H1 (cell line): ENCODE data around the gene SMLR1. TPM values are rescaled to one million over a fixed set of nuclear protein-coding genes. Genes with fewer than 3 reads are reported as not detected.

ENCODE experiments used
- CTCF ChIA-PET: fragments of 300-600 bp; sonication (Branson Sonifier 250); formaldehyde crosslinking; loops from one replicate; lab custom pipeline; 2021; ENCODE audit not compliant: partially characterized antibody; lab: Charles Lee
- POLR2A ChIA-PET: fragments of 300-600 bp; sonication (Branson Sonifier 250); formaldehyde crosslinking; loops from one replicate; lab custom pipeline; 2021; ENCODE audit warnings: inconsistent platforms; ENCODE audit not compliant: partially characterized antibody; lab: Charles Lee
- DNase-seq, 2 experiments: peaks; one replicate each; pipeline versions ENCODE4 v3.0.0 to v3.0.0-alpha.2; 2010 to 2022; ENCODE audit warnings: low spot score in 2 of 2, low read depth in 1 of 2, mixed read lengths in 1 of 2
- FAIRE-seq: peaks from 2 replicates; lab custom pipeline; 2011; peaks lifted over from hg19 to GRCh38; lab: Jason Lieb, UNC
- H2AFZ ChIP-seq: 2 replicates; pipeline ENCODE4 v1.8.1; 2012; ENCODE audit warnings: low read length, inconsistent platforms
- H2AK5ac ChIP-seq: 2 replicates; pipeline ENCODE4 v1.6.1; 2013; ENCODE audit warnings: low read depth, low read length
- H2BK120ac ChIP-seq: replicated peaks from 2 replicates; pipeline ENCODE3; 2013; ENCODE audit warnings: low read depth, low read length, inconsistent platforms
- H2BK12ac ChIP-seq: 2 replicates; pipeline ENCODE4 v1.6.1; 2013; ENCODE audit warnings: low read depth, low read length
- H2BK15ac ChIP-seq: 2 replicates; pipeline ENCODE4 v1.6.1; 2013; ENCODE audit warnings: low read length
- H2BK20ac ChIP-seq: 2 replicates; pipeline ENCODE4 v1.6.1; 2013; ENCODE audit warnings: low read length
- H2BK5ac ChIP-seq: 2 replicates; pipeline ENCODE4 v1.6.1; 2013; ENCODE audit warnings: low read depth, low read length
- H3K14ac ChIP-seq: 2 replicates; pipeline ENCODE4 v1.6.1; 2013; ENCODE audit warnings: inconsistent platforms; ENCODE audit not compliant: insufficient read length
- H3K18ac ChIP-seq: 2 replicates; pipeline ENCODE4 v1.6.1; 2013; ENCODE audit warnings: low read length; ENCODE audit errors: extremely low read depth
- H3K23ac ChIP-seq: 2 replicates; pipeline ENCODE4 v1.6.1; 2013; ENCODE audit warnings: inconsistent platforms; ENCODE audit not compliant: insufficient read length
- H3K23me2 ChIP-seq: 2 replicates; pipeline ENCODE4 v1.6.1; 2013; ENCODE audit warnings: low read depth, low read length
- H3K27ac ChIP-seq: 2 replicates; pipeline ENCODE4 v1.6.1; 2011; ENCODE audit warnings: low read depth, low read length, inconsistent platforms
- H3K27me3 ChIP-seq, 4 experiments: replicated peaks in 1 of 4; 1 replicate in 1 of 4; 2 replicates in 3 of 4; pipeline versions ENCODE4 v1.6.1 to v1.8.1; 2011 to 2013; ENCODE audit warnings: low read length in 3 of 4, mild to moderate bottlenecking in 3 of 4, inconsistent platforms in 2 of 4, mixed read lengths in 2 of 4, moderate library complexity in 1 of 4; ENCODE audit not compliant: control insufficient read depth in 3 of 4, insufficient read depth in 3 of 4; ENCODE audit errors: extremely low read depth in 1 of 4
- H3K36me3 ChIP-seq, 4 experiments: 2 replicates each; pipeline versions ENCODE4 v1.6.1 to v1.8.1; 2011 to 2013; ENCODE audit warnings: mild to moderate bottlenecking in 4 of 4, low read length in 3 of 4, moderate library complexity in 2 of 4, control low read depth in 1 of 4, inconsistent platforms in 1 of 4; ENCODE audit not compliant: insufficient read depth in 4 of 4, control insufficient read depth in 2 of 4
- H3K4ac ChIP-seq: replicated peaks from 2 replicates; pipeline ENCODE3; 2013; ENCODE audit warnings: low read length, low read depth, mixed read lengths, inconsistent platforms; ENCODE audit not compliant: insufficient read length
- H3K4me1 ChIP-seq, 4 experiments: replicated peaks in 1 of 4; 1 replicate in 1 of 4; 2 replicates in 3 of 4; pipeline versions ENCODE4 v1.6.1 to v1.8.1; 2011 to 2013; ENCODE audit warnings: low read length in 3 of 4, inconsistent platforms in 2 of 4, mixed read lengths in 1 of 4; ENCODE audit not compliant: insufficient read depth in 4 of 4, control insufficient read depth in 3 of 4
- H3K4me2 ChIP-seq, 2 experiments: 2 replicates each; pipeline versions ENCODE4 v1.6.1 to v1.8.1; 2011 to 2013; ENCODE audit warnings: low read depth in 2 of 2, low read length in 2 of 2, control low read depth in 1 of 2, inconsistent platforms in 1 of 2, mild to moderate bottlenecking in 1 of 2; ENCODE audit not compliant: insufficient read depth in 1 of 2
- H3K4me3 ChIP-seq, 4 experiments: fragments of 200-600, 300-600 bp in 1 of 4; sonication (generic), shearing (Covaris generic), sonication (Bioruptor Twin) in 1 of 4; 2 replicates each; pipeline versions ENCODE4 v1.5.1 to v1.8.1; 2011 to 2016; ENCODE audit warnings: low read length in 4 of 4, low read depth in 3 of 4, control low read depth in 2 of 4, inconsistent platforms in 2 of 4, mild to moderate bottlenecking in 2 of 4, mixed read lengths in 1 of 4, moderate library complexity in 1 of 4; ENCODE audit not compliant: insufficient read depth in 2 of 4; ENCODE audit errors: extremely low read depth in 1 of 4
- H3K56ac ChIP-seq: replicated peaks from 2 replicates; pipeline ENCODE3; 2013; ENCODE audit warnings: low read depth, mild to moderate bottlenecking, mixed read lengths, low read length, inconsistent platforms; ENCODE audit not compliant: insufficient read length
- H3K79me1 ChIP-seq: 2 replicates; pipeline ENCODE4 v1.6.1; 2013; ENCODE audit warnings: low read depth, low read length, control low read depth
- H3K79me2 ChIP-seq, 2 experiments: 2 replicates each; pipeline versions ENCODE4 v1.6.1 to v1.8.1; 2012 to 2013; ENCODE audit warnings: low read length in 2 of 2, mild to moderate bottlenecking in 2 of 2, inconsistent platforms in 1 of 2; ENCODE audit not compliant: insufficient read depth in 2 of 2, control insufficient read depth in 1 of 2
- H3K9ac ChIP-seq, 4 experiments: replicated peaks in 1 of 4; 1 replicate in 1 of 4; 2 replicates in 3 of 4; pipeline versions ENCODE4 v1.6.1 to v1.8.1; 2011 to 2013; ENCODE audit warnings: low read depth in 3 of 4, low read length in 3 of 4, control low read depth in 2 of 4, mild to moderate bottlenecking in 2 of 4, moderate library complexity in 2 of 4, inconsistent platforms in 1 of 4; ENCODE audit errors: extremely low read depth in 1 of 4
- H3K9me3 ChIP-seq, 2 experiments: 2 replicates each; pipeline versions ENCODE4 v1.6.1 to v1.8.1; 2012 to 2013; ENCODE audit warnings: mild to moderate bottlenecking in 2 of 2, moderate library complexity in 2 of 2, control low read depth in 1 of 2, inconsistent platforms in 1 of 2, low read depth in 1 of 2, low read length in 1 of 2, mixed read lengths in 1 of 2; ENCODE audit not compliant: insufficient read depth in 2 of 2
- H4K20me1 ChIP-seq, 2 experiments: replicated peaks in 1 of 2; 2 replicates each; pipeline versions ENCODE3 to v1.8.1; 2011 to 2013; ENCODE audit warnings: inconsistent platforms in 2 of 2, low read length in 2 of 2, mild to moderate bottlenecking in 1 of 2; ENCODE audit not compliant: insufficient read depth in 2 of 2, control insufficient read depth in 1 of 2
- H4K5ac ChIP-seq: 2 replicates; pipeline ENCODE4 v1.6.1; 2013; ENCODE audit warnings: low read length, low read depth, mixed read lengths, inconsistent platforms; ENCODE audit not compliant: insufficient read length
- H4K8ac ChIP-seq: 2 replicates; pipeline ENCODE4 v1.8.0; 2013; ENCODE audit warnings: mild to moderate bottlenecking, moderate library complexity, low read length, inconsistent platforms; ENCODE audit not compliant: insufficient read depth; ENCODE audit errors: extremely low read depth
- H4K91ac ChIP-seq: replicated peaks from 2 replicates; pipeline ENCODE3; 2013; ENCODE audit warnings: low read length, mixed read lengths, inconsistent platforms; ENCODE audit not compliant: insufficient read length
- ATF2 ChIP-seq: IDR thresholded peaks from 2 replicates; pipeline ENCODE4 v1.6.1; 2012; ENCODE audit warnings: low read length, inconsistent platforms
- BACH1 ChIP-seq: IDR thresholded peaks from 2 replicates; pipeline ENCODE4 v1.6.1; 2012; ENCODE audit warnings: low read length, improper control_type of control experiment
- CBX8 ChIP-seq: fragments of 300-800, 300-1000 bp; sonication (generic); IDR thresholded peaks from 2 replicates; pipeline ENCODE4 v1.7.1; 2016; ENCODE audit warnings: low read depth, low read length, borderline replicate concordance
- CHD1 ChIP-seq: IDR thresholded peaks from 2 replicates; pipeline ENCODE4 v1.6.1; 2012; ENCODE audit warnings: low read depth, low read length, improper control_type of control experiment
- NANOG ChIP-seq: IDR thresholded peaks from 2 replicates; pipeline ENCODE4 v1.6.1; 2011; ENCODE audit warnings: low read length, low read depth, mild to moderate bottlenecking, inconsistent platforms; ENCODE audit not compliant: insufficient read depth, poor library complexity, severe bottlenecking
- NRF1 ChIP-seq: IDR thresholded peaks from 2 replicates; pipeline ENCODE4 v1.6.1; 2011; ENCODE audit warnings: mild to moderate bottlenecking, low read depth, low read length, improper control_type of control experiment
- SAP30 ChIP-seq: fragments of 300-600 bp; sonication (generic); IDR thresholded peaks from 2 replicates; pipeline ENCODE4 v1.7.1; 2012; ENCODE audit warnings: low read length, moderate library complexity, mild to moderate bottlenecking, inconsistent platforms; ENCODE audit not compliant: insufficient read depth, insufficient replicate concordance
- SRF ChIP-seq: IDR thresholded peaks from 2 replicates; pipeline ENCODE4 v1.6.1; 2011; ENCODE audit warnings: mild to moderate bottlenecking, low read depth, low read length, moderate library complexity
- TAF1 ChIP-seq: IDR thresholded peaks from 2 replicates; pipeline ENCODE4 v1.6.1; 2011; ENCODE audit warnings: mild to moderate bottlenecking, low read depth, low read length
- TBP ChIP-seq: IDR thresholded peaks from 2 replicates; pipeline ENCODE4 v1.6.1; 2011; ENCODE audit warnings: low read depth, low read length, improper control_type of control experiment
- YY1 ChIP-seq: IDR thresholded peaks from 2 replicates; pipeline ENCODE4 v1.6.1; 2011; ENCODE audit warnings: low read depth, mild to moderate bottlenecking, low read length
- WGBS, 2 experiments: shearing (Covaris generic) in 1 of 2; methylation state at CpG; one replicate each; pipeline versions ENCODE4 v1.1.6 to v1.1.7; 2013 to 2015; ENCODE audit warnings: low lambda C conversion rate in 2 of 2, mixed read lengths in 2 of 2, inconsistent platforms in 1 of 2, low coverage in 1 of 2, missing lambda C conversion rate in 1 of 2; ENCODE audit not compliant: insufficient replicate concordance in 2 of 2, insufficient coverage in 1 of 2, insufficient read length in 1 of 2; ENCODE audit errors: extremely low coverage in 1 of 2, missing lambda C conversion rate in 1 of 2; 5-methylcytosine and 5-hydroxymethylcytosine counted together
- polyA plus RNA-seq, 7 experiments: library from polyadenylated mRNA; depleted of rRNA in 3 of 7; stranded (reverse) in 5 of 7; unstranded in 2 of 7; fragments of >200 nt in 5 of 7; fragments of 200-250 nt in 2 of 7; gene quantifications; 1 replicate in 5 of 7; 2 replicates in 1 of 7; 4 replicates in 1 of 7; pipeline versions ENCODE4 v1.2.1 to v1.2.3, GENCODE V29; 2011 to 2013; ENCODE audit warnings: missing spikeins in 2 of 7, mixed read lengths in 2 of 7
- total RNA-seq: library from RNA; stranded (reverse); fragmentation: NEBNext Ultra II Directional; extraction: Animal tissue kit (Norgen Biotek cat#: 25700); gene quantifications from 2 replicates; pipeline ENCODE4 v1.2.1, GENCODE V29; 2021

Gene SMLR1
- total and polyA plus RNA-seq, 2 of the 8 experiments (the other 6 are each of a cell fraction or from before 2014, with no cell fraction given) = not detected

DNA sequence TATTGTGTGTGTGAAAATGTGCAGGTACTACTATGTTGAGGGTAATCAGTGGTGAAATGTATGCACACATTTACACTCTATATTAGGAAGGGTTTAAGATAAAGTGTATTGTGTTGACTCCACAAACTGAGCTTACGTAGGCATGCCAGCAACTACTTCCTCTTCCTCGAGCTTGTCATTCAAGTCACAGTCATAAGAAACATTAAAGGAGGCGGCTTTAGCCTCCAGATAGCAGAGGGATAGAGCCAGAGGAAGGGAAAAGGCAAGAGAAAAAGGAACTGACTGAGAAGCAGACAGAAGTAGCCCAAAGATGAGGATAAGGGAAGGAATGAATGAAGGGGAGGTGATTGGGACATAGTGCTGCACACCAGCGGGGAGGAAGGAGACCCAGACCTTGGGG is 55.2 kb downstream of the SMLR1 start:
- ChIA-PET POLR2A (no interaction called here), CTCF (interaction anchor here (0.6 to 4.3 kb wide), 4 partner anchors 10 to 714 kb away, joined by 3 to 56 read pairs (median 3); no protein-coding TSS in a partner anchor)
- no peak overlapping the region for H3K4me2 ChIP-seq
- H2BK120ac ChIP-seq = no peak overlapping the region
- no peak overlapping the region for H2BK12ac ChIP-seq
- no peak overlapping the region for H3K23ac ChIP-seq
- no peak overlapping the region for H4K91ac ChIP-seq
- H3K27me3 ChIP-seq = no peaks in the 10 kb centered on the region
- H3K56ac ChIP-seq = no peak overlapping the region
- TF ChIP-seq TAF1 (no peak), YY1 (no peak), SRF (no peak), SAP30 (no peak), NANOG (no peak), CBX8 (no peak), NRF1 (no peak), CHD1 (no peak), TBP (no peak), BACH1 (no peak), ATF2 (no peak)
- H3K18ac ChIP-seq = no peak overlapping the region
- no peak overlapping the region for H2AFZ ChIP-seq
- H3K79me1 ChIP-seq = no peaks in the 10 kb centered on the region
- H3K4ac ChIP-seq = no peak overlapping the region
- FAIRE-seq (no peak), DNase-seq (no peak)
- no peak overlapping the region for H2BK5ac ChIP-seq
- H2AK5ac ChIP-seq = no peak overlapping the region
- H3K79me2 ChIP-seq = no peaks in the 10 kb centered on the region
- 91% methylated on average over 4 of the region's 4 CpGs; no CpG with 5 or more reads in 1 of the 2 experiments for WGBS, 2 experiments
- no peak overlapping the region for H3K14ac ChIP-seq
- no peaks in the 10 kb centered on the region; a peak in 1 of 8 replicates for H3K36me3 ChIP-seq
- H3K4me1 ChIP-seq = no peaks in the 10 kb centered on the region
- H4K20me1 ChIP-seq = no peaks in the 10 kb centered on the region
- no peak overlapping the region for H3K27ac ChIP-seq
- H3K9ac ChIP-seq = no peak overlapping the region
- no peak overlapping the region for H4K8ac ChIP-seq
- H3K4me3 ChIP-seq = no peak overlapping the region
- H4K5ac ChIP-seq = no peak overlapping the region
- H2BK15ac ChIP-seq = no peak overlapping the region
- no peak overlapping the region for H2BK20ac ChIP-seq
- H3K9me3 ChIP-seq = no peaks in the 10 kb centered on the region
- no peaks in the 10 kb centered on the region for H3K23me2 ChIP-seq
